HepG2 (cell line): ENCODE measurements around the gene JAZF1. TPM values are rescaled to one million over a fixed set of nuclear protein-coding genes. Genes with fewer than 3 reads are reported as not detected.

Experiments
- ATAC-seq: fragments of 200-7000 bp; cut with Tn5 transposase; 3 replicates; pipeline ENCODE4 v1.9.1; 2020; ENCODE audit warnings: mild to moderate bottlenecking, moderate library complexity
- BruUV-seq: library from RNA; stranded (reverse); fragments of 400-500 nt; replicated peaks from 2 replicates; lab custom pipeline; 2021; lab: Mats Ljungman, UMichigan
- CTCF ChIA-PET: fragments of 300-600 bp; formaldehyde crosslinking; extraction: SDS; loops from one replicate; lab custom pipeline; 2021; ENCODE audit warnings: low total read pairs, inconsistent platforms, low intra/inter-chr PET ratio; lab: Yijun Ruan, JAX
- POLR2A ChIA-PET: fragments of 350-600 bp; sonication (Branson Sonifier 250); formaldehyde crosslinking; loops from one replicate; lab custom pipeline; 2020; ENCODE audit warnings: antibody characterized with exemption, inconsistent platforms; lab: Yijun Ruan, JAX
- DNase-seq: peaks from one replicate; pipeline ENCODE4 v3.0.0-alpha.2; 2015; ENCODE audit warnings: low spot score
- FAIRE-seq: peaks from 3 replicates; lab custom pipeline; 2011; peaks lifted over from hg19 to GRCh38; lab: Jason Lieb, UNC
- H2AFZ ChIP-seq: one replicate; pipeline ENCODE4 v1.6.1; 2011; ENCODE audit warnings: low read length, inconsistent platforms
- H3K27ac ChIP-seq: fragments of 300-600 bp; 3 replicates; pipeline ENCODE4 v1.8.0; 2011; ENCODE audit warnings: mixed run types, mild to moderate bottlenecking, mixed read lengths, low read length, inconsistent platforms; ENCODE audit not compliant: insufficient read depth; ENCODE audit errors: extremely low read length
- H3K27me3 ChIP-seq, 2 experiments: fragments of 200-600 bp in 1 of 2; 2 replicates in 1 of 2; 3 replicates in 1 of 2; pipeline versions ENCODE4 v1.6.0 to v1.8.0; 2011; ENCODE audit warnings: low read length in 2 of 2, mild to moderate bottlenecking in 2 of 2, moderate library complexity in 2 of 2, inconsistent platforms in 1 of 2; ENCODE audit not compliant: insufficient read depth in 2 of 2, control insufficient read depth in 1 of 2
- H3K36me3 ChIP-seq, 2 experiments: fragments of 200-600 bp in 1 of 2; replicated peaks in 1 of 2; 2 replicates in 1 of 2; 3 replicates in 1 of 2; pipeline versions ENCODE4 v1.5.1 to v1.8.0; 2011; ENCODE audit warnings: low read length in 2 of 2, inconsistent platforms in 1 of 2; ENCODE audit not compliant: insufficient read depth in 2 of 2, control insufficient read depth in 1 of 2
- H3K4me1 ChIP-seq: 2 replicates; pipeline ENCODE4 v1.5.1; 2012; ENCODE audit warnings: low read length, inconsistent platforms; ENCODE audit not compliant: insufficient read depth
- H3K4me2 ChIP-seq: 2 replicates; pipeline ENCODE4 v1.6.0; 2011; ENCODE audit warnings: low read depth, low read length, inconsistent platforms
- H3K4me3 ChIP-seq, 3 experiments: fragments of 200-600 bp in 1 of 3; sonication (generic), shearing (Covaris generic) in 1 of 3; replicated peaks in 1 of 3; 2 replicates each; pipeline ENCODE4 v1.5.1; 2011 to 2016; ENCODE audit warnings: low read length in 3 of 3, inconsistent platforms in 2 of 3, low read depth in 2 of 3, mild to moderate bottlenecking in 2 of 3, control low read depth in 1 of 3, mixed read lengths in 1 of 3; ENCODE audit not compliant: insufficient read depth in 1 of 3
- H3K79me2 ChIP-seq: one replicate; pipeline ENCODE4 v1.6.1; 2011; ENCODE audit warnings: low read length, inconsistent platforms; ENCODE audit not compliant: insufficient read depth
- H3K9ac ChIP-seq: 2 replicates; pipeline ENCODE4 v1.6.0; 2011; ENCODE audit warnings: mild to moderate bottlenecking, low read depth, low read length, inconsistent platforms; ENCODE audit not compliant: insufficient read depth
- H3K9me3 ChIP-seq: 2 replicates; pipeline ENCODE4 v1.5.1; 2012; ENCODE audit warnings: mild to moderate bottlenecking, low read length
- H4K20me1 ChIP-seq: 2 replicates; pipeline ENCODE4 v1.6.0; 2011; ENCODE audit warnings: inconsistent platforms, mild to moderate bottlenecking, low read length, moderate library complexity; ENCODE audit not compliant: insufficient read depth
- KDM2A ChIP-seq: sonication (generic); formaldehyde crosslinking; IDR thresholded peaks from 2 replicates; pipeline ENCODE4 v1.4.0; 2020; ENCODE audit warnings: low read depth, missing genetic modification reagents, borderline replicate concordance
- SNAI1 ChIP-seq: sonication (generic); formaldehyde crosslinking; IDR thresholded peaks from 2 replicates; pipeline ENCODE4 v1.5.0; 2020; ENCODE audit warnings: mild to moderate bottlenecking, missing genetic modification reagents, borderline replicate concordance
- WGBS: methylation state at CpG from one replicate; pipeline ENCODE4 v1.1.6; 2017; ENCODE audit warnings: low lambda C conversion rate; 5-methylcytosine and 5-hydroxymethylcytosine counted together
- in situ Hi-C: cut with HindIII; loops from 2 replicates; pipeline ENCODE4 v1.10.0; 2017; ENCODE audit warnings: low pct_unique_long_range_greater_than_20kb; ENCODE audit not compliant: extremely low pct_ligation_motif_present
- intact Hi-C: fragments of 100-400 bp; cut with micrococcal nuclease; formaldehyde crosslinking; loops from one replicate; pipeline ENCODE4 v1.10.0; 2022; ENCODE audit not compliant: unreplicated experiment
- polyA plus RNA-seq, 8 experiments: library from polyadenylated mRNA; depleted of rRNA in 3 of 8; stranded (reverse) in 7 of 8; unstranded in 1 of 8; fragments of >200 nt; fragmentation: Illumina TruSeq in 4 of 8; extraction: Trizol in 4 of 8; gene quantifications; 2 replicates each; pipeline versions ENCODE4 v1.2.1 to v1.2.3, GENCODE V29; 2011 to 2016; ENCODE audit warnings: low read depth in 4 of 8, missing spikeins in 1 of 8, mixed read lengths in 1 of 8; ENCODE audit not compliant: insufficient read depth in 1 of 8
- total RNA-seq, 5 experiments: library from RNA; depleted of rRNA; stranded (reverse); fragments of >200 nt; fragmentation: Illumina TruSeq; extraction: Trizol; gene quantifications; 2 replicates each; pipeline ENCODE4 v1.2.3, GENCODE V29; 2016; ENCODE audit warnings: low read depth in 1 of 5
- TF ChIP-seq, protein P1 (sequence below): IDR thresholded peaks from 2 replicates; pipeline ENCODE4 v1.6.1; 2016
- TF ChIP-seq, protein P2 (sequence below): sonication (generic); formaldehyde crosslinking; IDR thresholded peaks from 2 replicates; pipeline ENCODE4 v1.5.0; 2020; ENCODE audit warnings: missing genetic modification reagents
- TF ChIP-seq, protein P3 (sequence below): sonication (generic); formaldehyde crosslinking; conservative IDR thresholded peaks from 2 replicates; pipeline ENCODE4 v1.4.0; 2020; ENCODE audit warnings: missing genetic modification reagents

The JAZF1 gene
- total and polyA plus RNA-seq, 2 of the 13 experiments (the other 11 are each of a cell fraction or from before 2014, with no cell fraction given): not detected

DNA sequence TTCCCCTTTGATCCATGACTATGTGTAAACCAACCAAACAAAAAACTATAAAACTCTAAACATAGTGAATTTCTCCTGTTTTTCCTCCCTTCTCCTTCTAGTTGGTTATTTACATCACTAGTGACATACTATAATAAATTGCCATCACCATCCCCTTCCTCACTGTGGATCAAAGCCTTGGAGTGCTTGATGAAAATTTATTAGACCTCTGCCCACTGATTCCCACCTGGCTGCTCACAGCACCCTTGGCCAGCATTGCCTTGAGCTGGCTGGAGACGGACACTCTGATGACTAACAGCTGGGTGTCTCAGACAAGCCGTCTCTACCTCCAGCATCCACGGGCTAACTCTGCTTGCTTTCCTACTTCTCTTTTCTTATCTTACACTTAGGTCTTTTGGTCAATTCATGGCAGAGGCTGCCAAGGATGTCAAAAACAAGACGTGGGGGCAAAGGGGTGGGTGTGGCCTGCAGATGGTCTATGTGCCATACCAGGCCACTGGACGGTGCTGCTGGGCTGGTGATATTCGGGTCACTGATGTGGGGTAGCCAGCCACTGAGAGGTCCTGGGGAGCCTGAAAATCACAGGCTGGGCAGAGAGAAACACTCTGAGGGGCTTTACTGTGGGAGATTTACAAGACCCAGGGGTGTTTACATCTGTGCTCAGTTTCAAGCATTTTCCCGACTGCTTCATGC is 232.9 kb downstream of the JAZF1 start:
- in situ Hi-C loops: no loop called here
- intact Hi-C loops: no loop called here
- FAIRE-seq (no peak), DNase-seq (no peak), ATAC-seq (no peak)
- peaks cover 2 to 47% of the 10 kb centered on the region in 2 experiments; a peak in 4 of 5 replicates for H3K27me3 ChIP-seq
- H2AFZ ChIP-seq: no peak overlapping the region
- H3K36me3 ChIP-seq: no peaks in the 10 kb centered on the region
- no peak overlapping the region for H3K27ac ChIP-seq
- no TSS peak for BruUV-seq
- H3K79me2 ChIP-seq: no peaks in the 10 kb centered on the region
- 12% methylated on average over 7 of the region's 7 CpGs for WGBS
- CTCF ChIA-PET: no interaction called here
- H3K9me3 ChIP-seq: no peaks in the 10 kb centered on the region
- H3K4me2 ChIP-seq: no peak overlapping the region
- H3K9ac ChIP-seq: no peak overlapping the region
- no peaks in the 10 kb centered on the region for H3K4me1 ChIP-seq
- no peaks in the 10 kb centered on the region for H4K20me1 ChIP-seq
- no peak overlapping the region for H3K4me3 ChIP-seq
- POLR2A ChIA-PET: no interaction called here
- TF ChIP-seq, protein P1, sequence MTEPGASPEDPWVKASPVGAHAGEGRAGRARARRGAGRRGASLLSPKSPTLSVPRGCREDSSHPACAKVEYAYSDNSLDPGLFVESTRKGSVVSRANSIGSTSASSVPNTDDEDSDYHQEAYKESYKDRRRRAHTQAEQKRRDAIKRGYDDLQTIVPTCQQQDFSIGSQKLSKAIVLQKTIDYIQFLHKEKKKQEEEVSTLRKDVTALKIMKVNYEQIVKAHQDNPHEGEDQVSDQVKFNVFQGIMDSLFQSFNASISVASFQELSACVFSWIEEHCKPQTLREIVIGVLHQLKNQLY (CRISPR knock-in tag): no peak
- TF ChIP-seq, protein P2, sequence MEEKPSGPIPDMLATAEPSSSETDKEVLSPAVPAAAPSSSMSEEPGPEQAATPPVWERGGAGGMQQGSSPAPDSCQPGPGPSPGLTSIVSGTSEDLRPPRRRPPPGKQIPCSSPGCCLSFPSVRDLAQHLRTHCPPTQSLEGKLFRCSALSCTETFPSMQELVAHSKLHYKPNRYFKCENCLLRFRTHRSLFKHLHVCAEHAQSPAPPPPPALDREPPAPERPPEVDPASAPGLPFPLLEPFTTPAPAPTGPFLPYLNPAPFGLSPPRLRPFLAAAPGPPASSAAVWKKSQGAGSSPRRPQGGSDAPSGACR (CRISPR knock-in tag): no peak
- TF ChIP-seq SNAI1 (CRISPR knock-in tag) (no peak), KDM2A (CRISPR knock-in tag) (no peak)
- TF ChIP-seq, protein P3, sequence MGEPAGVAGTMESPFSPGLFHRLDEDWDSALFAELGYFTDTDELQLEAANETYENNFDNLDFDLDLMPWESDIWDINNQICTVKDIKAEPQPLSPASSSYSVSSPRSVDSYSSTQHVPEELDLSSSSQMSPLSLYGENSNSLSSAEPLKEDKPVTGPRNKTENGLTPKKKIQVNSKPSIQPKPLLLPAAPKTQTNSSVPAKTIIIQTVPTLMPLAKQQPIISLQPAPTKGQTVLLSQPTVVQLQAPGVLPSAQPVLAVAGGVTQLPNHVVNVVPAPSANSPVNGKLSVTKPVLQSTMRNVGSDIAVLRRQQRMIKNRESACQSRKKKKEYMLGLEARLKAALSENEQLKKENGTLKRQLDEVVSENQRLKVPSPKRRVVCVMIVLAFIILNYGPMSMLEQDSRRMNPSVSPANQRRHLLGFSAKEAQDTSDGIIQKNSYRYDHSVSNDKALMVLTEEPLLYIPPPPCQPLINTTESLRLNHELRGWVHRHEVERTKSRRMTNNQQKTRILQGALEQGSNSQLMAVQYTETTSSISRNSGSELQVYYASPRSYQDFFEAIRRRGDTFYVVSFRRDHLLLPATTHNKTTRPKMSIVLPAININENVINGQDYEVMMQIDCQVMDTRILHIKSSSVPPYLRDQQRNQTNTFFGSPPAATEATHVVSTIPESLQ (CRISPR knock-in tag): no peak
